GM20431 (cell line): ENCODE results near the gene EIF1B.

Experiments used
- in situ Hi-C: fragments of 300-500 bp; cut with MseI, MboI; formaldehyde crosslinking; loops from one replicate; pipeline ENCODE4 v1.15.0; 2020; ENCODE audit warnings: low sequenced_read_pairs; ENCODE audit not compliant: unreplicated experiment

Gene EIF1B

DNA sequence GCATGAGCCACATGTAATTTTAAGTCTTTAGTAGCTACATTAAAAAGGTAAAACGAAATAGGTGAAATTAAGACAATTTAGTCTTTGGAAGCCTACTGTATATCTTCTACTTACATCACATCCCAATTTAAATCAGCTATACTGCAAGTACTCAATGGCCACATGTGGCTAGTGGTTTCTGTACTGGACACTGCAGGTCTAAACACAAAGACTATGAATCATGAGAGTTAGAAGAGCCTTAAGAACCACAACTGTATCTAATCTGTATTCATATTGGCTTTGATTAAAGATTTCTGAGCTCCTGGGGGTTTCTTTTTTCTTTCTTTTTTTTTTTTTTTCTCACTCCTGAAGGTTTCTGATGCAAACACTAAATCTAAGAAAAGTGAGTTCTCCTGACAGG lies 2.3 kb upstream of the EIF1B start:
- in situ Hi-C loops: no loop called here

DNA sequence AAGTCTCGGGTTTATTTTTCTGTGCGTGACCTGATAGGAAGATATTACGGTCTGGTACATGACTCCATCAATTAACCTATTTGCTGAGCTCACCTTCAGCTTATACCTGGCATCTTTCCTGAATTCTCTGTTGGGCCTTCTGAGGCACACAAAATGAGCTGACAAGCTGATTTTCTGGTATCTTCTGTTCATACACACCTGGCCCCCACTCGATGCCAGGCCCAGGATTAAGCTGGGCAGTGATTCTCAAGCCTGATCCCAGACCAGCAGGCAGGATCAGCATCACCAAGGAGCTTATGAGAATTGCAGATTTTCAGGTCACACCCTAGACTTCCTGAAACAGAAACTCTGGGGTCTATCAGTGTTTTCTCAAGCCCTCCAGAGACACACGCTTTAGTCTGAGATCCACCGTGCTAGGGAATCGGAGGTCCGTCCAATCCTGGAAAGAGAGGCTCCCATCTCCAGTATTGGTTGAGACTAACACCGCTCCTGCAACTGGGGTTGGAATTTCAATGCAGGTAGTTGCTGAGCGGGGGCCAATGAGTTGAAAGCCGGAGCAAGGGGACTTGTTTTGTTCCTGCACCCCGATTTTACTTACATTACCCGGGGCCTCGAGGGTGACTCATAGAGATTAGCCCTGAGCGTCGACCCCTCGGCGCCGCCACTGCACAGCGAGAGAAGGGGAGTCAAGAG lies 636 bp upstream of the EIF1B start:
- in situ Hi-C loops: no loop called here

DNA sequence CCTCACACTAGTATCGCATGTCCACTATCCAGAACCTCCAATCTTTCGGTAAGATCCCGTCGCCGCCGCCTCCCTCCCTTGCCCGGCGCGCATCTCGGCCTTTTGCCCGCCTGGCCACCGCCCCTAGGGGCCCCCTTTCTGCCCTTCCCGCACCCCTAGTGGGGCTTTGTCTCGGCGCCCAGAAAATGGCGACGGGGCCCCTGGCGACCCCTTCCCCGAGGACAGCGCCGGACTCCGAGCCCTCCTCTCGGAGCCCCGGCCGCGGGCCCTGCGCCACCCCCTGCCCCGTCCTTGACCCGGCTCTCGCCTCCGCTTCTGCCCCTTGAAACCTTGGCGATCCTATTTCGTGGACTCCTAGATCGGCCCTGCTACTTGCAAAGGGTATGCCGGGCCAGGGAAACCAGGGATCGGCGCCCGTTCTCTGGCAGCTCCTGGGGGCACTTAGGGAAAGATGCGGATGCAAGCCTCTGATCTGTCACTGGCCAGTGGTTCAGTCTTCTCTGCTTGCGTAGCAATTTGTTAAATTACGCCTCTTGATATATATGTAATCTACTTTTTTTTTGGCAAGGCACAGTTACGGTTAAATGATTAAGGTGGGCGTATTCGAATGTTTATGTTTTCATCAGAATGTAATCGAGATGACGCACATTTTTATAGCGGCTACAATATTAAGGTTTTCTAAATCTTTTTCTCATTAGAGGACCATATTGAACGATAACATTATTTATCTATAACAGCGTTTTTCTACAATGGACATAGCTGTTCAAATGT lies 603 bp downstream of the EIF1B start:
- in situ Hi-C loops: loop anchor here (10.0 kb wide), 1 partner anchor 115 kb away; no protein-coding TSS in a partner anchor

DNA sequence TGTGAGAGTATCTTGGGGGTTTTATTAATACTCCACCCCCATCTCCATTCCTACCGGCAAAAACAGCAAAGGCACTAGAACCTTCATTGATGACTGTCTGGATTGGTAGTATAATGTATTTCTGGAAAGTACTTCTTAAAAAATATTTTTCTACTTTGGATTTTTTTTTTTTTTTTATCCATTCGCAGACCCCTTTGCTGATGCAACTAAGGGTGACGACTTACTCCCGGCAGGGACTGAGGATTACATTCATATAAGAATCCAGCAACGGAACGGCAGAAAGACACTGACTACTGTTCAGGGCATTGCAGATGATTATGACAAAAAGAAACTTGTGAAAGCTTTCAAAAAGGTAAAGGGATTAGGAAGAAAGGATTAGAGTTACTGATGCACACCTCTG lies 1.2 kb downstream of the EIF1B start:
- in situ Hi-C loops: loop anchor here (10.0 kb wide), 1 partner anchor 116 kb away; no protein-coding TSS in a partner anchor

DNA sequence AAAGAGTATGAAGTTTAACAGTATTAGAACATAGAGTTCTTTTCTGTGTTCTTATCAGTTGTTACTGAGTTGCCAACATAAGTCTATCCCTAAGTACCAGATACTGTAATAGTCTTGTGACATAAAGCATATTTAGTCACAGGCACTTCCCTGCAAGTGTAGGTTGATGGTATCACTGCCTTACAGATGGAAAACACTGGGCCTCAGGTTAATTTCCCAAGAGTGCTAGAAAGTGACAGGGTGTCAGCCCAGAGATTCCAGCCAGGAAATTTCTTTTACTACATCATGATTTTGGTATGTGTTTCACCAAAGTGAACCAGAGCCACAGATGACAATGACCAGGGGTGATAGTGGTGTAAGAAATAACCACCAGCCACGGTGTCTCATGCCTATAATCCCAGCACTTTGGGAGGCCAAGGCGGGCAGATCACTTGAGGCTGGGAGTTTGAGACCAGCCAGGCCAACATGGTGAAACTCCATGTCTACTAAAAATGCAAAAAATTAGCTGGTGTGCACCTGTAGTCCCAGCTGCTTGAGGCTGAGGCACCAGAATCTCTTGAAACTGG lies 3.2 kb downstream of the EIF1B start:
- in situ Hi-C loops: loop anchor here (10.0 kb wide), 1 partner anchor 118 kb away; no protein-coding TSS in a partner anchor

DNA sequence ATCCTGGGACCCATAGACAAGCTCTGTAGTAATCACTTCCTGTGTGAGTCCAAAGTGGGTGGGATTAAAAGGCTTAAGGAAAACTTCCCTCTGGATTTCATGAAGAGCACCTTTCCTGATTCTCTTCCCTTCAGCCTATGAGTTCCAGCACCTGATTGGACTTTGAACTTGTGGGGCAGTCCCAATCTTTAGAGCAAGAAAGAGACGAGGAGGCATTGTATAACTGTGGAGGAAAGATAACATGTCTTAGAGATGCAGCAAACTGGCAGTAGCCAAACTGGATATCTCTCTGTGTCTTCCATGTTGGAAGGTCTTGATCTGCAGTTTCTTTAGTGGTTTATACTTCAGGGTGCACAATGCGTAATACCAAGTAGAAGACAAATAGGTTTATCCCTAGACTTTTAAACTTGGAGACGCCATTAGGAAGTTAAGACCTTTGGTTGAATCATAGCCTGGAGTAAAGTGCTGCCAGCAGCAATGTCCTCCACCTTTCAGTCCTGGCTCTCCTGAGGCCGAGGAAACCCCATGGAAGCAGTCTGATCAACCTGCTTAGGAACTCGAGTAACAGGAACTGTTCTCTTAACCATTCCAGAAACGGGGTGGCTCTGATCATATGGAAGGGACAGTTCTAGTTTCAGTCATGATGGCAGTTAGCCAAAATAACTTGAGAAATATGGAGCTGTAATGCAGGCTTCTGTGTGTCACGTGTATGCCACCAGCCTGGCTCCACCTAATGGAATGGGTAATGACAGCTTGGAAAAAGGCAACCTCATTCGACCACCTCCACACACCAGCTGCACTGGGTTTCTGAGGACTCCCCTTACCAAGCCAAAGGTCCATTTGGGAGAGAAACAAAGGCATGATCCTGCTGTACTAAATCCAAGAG lies 4.7 kb downstream of the EIF1B start:
- in situ Hi-C loops: loop anchor here (10.0 kb wide), 1 partner anchor 119 kb away; no protein-coding TSS in a partner anchor

DNA sequence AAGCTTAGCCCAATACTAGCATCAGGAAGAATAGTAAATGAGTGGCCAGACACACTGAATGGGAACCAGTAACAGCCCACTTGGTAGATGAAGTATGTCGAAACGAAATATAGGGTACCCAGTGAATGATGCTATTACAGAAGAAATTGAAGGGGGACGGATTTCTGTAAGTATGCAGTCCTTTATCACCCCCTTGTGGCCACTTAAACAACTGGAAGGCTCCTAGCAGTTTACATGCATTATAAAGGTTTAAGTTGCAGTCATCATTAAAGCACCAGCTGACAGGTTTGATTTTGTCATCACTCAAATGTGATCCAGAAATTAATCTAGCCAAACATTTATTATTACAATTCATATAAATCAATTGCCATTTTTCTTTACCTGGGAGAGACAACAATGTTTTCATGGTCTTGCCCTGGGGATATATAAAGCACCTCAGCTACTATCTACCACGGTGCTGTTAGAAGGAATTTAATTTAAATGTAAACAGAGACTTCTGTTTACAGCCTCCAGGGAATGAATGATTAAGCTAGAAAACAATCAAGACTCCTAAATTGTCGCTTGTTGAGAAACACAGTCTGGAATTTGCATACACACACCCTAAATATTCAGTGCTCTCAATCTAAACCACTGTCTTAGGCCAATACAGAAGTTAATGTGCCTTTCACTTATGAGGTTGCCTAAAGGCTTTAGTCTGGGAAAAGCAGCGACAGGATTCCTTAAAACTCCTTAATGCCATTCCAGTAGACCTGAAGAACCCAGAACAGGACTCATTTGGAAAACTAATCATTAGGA lies 7.8 kb downstream of the EIF1B start:
- in situ Hi-C loops: loop anchor here (10.0 kb wide), 1 partner anchor 122 kb away; no protein-coding TSS in a partner anchor

DNA sequence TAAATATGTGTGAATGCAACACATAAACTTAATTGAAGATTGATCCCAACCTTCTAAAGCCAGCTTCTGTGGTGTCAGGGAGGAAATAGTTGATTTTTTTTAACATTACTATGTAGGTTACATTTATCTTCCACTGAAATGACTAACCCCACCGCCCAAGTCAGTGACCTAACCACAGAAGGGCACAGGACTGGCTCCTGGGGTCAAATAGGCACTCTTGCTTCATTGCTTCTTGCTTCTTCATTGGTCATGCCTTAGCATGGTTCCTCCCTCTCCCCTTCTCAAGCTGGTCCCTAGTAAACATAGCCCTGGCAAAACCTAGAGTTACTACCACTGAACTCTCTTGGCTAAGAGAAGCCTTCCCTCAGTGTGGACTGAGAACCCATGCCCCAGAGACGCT lies 12.3 kb downstream of the EIF1B start:
- in situ Hi-C loops: no loop called here

DNA sequence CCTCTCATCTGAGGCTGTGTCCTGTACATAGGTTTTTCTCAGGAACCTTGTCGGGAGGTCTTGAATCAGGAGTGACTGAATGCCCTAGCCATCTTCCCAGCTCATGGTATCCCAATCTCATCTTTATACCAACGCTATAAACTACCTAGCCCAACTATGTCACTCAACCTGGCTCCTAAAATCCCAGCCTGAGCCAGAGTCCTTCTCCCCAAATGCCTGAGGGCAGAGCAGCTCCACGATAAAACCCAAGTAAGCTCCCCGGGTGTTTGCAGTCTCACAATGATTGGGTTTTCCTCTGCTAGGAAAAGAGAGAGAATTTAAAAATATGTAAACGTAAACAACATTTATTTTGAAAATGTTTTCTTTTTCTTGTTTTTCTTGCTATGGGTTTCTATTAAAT lies 14.4 kb downstream of the EIF1B start:
- in situ Hi-C loops: no loop called here

DNA sequence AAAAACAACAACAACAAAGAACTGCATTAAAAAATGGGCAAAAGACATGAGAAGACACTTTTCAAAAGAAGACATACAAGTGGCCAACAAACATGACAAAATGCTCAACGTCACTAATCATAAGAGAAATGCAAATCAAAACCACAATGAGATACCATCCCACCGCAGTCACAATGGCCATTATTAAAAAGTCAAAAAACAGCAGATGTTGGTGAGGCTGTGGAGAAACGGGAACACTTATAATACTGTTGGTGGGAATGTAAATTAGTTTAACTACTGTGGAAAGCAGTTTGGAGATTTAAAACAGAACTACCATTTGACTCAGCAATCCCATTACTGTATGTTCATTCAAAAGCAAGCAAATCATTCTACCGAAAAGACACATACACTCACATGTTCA lies 15.1 kb downstream of the EIF1B start:
- in situ Hi-C loops: loop anchor here (25.0 kb wide), 2 partner anchors 238 to 1563 kb away; no protein-coding TSS in a partner anchor

DNA sequence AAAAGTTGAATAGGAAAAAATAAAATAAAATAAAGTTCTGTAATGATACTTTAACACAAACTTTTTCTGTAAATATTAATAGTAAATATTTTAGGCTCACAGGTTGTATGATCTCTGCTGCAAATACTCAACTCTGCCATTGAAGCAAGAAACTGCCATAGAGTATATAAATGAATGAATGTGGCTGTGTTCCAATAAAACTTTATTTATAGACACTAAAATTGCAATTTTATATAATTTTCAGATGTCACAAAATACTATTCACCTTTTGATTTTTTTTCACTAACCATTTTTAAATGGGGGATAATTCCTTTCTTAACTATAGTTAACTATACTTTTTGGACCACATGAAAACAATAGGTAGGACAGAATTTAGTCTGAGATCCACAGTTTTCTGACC lies 16.0 kb downstream of the EIF1B start:
- in situ Hi-C loops: loop anchor here (25.0 kb wide), 2 partner anchors 237 to 1562 kb away; no protein-coding TSS in a partner anchor

DNA sequence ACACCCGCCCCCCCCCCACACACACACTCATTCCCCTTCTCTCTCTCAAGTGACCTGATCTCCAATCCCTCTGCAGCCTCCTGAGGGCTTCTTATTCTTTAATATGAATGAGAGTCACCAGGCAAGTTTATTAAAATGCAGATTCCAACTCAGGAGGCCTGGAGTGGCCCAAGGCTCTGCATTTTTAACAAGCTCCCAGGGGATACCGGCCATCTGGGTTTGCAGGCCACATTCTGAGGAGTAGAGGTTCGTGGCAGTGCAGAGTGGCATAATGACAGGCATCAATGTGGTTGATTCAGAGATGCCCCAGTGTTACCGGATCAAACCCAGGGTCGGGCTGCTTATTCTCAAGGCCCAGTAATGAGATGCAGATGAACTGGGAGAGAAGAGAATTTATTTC lies 18.9 kb downstream of the EIF1B start:
- in situ Hi-C loops: loop anchor here (25.0 kb wide), 2 partner anchors 234 to 1559 kb away; no protein-coding TSS in a partner anchor

DNA sequence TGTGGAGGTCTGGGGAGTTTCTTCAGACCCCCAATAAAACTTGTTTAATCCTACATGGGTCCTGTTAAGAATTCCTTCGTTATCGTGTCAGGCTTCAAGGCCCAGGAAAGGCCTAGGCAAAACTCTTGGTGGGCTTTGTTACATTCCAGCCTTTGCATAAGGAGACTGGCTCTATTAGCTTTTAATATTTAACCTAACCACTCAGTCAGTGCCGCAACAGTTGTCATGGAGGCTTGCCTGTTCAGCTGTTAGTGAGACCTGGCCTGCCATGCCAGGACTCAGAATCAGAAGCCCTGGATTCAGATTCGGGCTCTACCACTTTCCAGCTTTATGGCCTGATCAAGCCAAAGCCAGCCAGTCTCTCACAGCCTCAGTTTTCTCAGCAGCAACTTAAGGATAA lies 19.6 kb downstream of the EIF1B start:
- in situ Hi-C loops: loop anchor here (25.0 kb wide), 2 partner anchors 233 to 1558 kb away; no protein-coding TSS in a partner anchor

DNA sequence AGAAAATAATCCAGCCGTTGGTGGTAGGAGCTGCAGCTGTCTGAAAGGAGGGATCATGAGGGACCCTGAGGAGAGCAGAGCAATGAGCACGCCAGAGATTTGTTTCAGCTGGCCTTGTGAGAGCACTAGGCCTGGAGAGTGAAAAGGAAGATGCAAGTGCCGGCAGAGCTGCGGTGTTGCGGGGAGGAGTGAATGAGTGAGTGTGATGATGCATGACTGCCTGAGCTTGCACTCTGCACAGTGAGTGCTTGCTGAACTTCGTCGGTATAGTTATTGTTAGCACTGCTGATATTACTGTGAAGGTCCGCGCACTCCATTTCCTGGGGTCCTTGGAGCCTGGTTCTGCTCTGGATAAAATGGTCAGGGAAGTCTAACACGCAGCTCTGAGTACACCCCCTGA lies 23.2 kb downstream of the EIF1B start:
- in situ Hi-C loops: loop anchor here (25.0 kb wide), 2 partner anchors 230 to 1555 kb away; no protein-coding TSS in a partner anchor

DNA sequence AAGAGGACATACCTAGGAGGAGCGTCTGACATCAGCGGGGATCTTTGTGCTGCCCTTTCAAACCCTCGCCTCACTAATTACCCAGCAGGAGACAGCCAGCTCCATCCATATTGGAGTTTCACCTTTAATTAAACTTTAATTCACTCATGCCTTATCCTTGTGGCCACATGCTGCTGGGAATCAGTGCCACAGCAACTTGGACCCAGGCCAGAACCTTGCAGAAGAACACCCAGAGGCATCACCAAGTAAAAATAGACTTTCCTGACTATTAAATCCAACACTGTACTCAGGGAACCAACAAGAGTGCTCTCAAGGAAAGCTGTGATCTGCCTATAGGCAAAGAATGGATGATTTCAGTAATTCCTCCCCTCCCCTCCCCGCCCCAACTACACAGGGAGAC lies 23.9 kb downstream of the EIF1B start:
- in situ Hi-C loops: loop anchor here (25.0 kb wide), 2 partner anchors 229 to 1554 kb away; no protein-coding TSS in a partner anchor

DNA sequence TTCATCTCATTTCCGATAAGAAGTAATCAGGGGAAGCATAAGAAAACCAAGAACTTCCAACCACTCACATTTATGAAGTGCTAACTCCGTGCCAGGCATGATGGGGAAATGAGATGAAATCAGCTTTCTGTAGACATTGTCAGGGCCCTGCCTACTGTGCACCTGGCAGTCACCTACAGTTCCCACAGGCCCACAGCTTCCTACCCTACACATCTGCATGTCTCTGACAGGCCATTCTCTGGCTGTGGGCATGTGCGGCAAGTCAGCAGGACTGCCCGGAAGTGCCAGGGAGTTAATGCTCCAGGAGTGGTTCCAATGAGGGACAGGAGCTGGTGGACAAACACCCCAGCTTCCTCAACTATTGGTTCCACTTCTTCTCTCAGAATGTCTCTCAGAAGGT lies 24.3 kb downstream of the EIF1B start:
- in situ Hi-C loops: loop anchor here (25.0 kb wide), 2 partner anchors 228 to 1553 kb away; no protein-coding TSS in a partner anchor

DNA sequence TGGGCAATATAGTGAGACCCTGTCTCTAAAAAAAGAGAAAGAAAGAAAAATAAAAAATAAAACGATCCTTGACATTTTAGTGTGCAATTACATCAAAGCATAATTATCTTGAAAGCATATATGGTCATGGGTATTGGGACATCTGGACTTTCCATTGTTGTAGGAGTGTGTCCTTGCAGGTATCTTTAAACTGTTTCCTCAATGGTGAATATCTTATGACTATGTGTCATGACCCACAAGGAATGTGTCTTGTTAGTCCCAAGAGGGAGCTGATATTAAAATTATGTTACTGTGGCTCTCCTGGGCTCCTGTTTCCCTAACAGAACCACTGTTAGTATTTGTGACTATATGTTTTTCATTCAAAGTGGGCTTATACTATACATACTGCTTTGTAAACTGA lies 26.6 kb downstream of the EIF1B start:
- in situ Hi-C loops: loop anchor here (25.0 kb wide), 2 partner anchors 226 to 1551 kb away; no protein-coding TSS in a partner anchor

DNA sequence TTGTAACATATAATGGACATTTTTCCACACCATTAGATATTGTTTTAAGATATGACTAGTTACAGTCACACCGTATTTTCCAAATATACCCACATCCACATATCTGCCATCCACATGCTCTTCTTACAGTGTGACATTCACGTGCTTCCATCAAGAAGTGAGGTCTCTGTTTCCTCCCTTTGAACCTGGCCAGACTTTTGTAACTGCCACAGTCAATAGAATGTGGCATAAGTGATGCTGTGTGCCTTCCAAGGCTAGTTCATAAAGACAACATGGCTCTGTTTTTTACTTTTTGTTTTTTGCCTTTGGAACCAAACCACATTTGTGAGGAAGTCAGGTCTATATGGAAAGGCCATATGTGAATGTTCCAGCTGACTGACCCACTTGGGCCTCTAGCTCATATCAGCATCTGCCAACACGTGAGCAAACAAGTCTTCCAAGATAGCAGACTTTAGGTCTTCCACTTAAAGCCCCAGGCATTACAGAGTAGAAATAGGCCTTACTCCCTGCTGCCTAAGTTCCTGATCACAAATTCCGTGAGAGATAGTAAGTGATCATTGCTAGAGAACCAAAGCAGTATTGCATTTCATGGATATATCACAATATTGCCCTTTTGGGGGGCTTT lies 27.1 kb downstream of the EIF1B start:
- in situ Hi-C loops: loop anchor here (25.0 kb wide), 2 partner anchors 226 to 1551 kb away; no protein-coding TSS in a partner anchor
